H9 (cell line): ENCODE data around the gene TNFRSF6B. TPM values are rescaled to one million over a fixed set of nuclear protein-coding genes. Genes with fewer than 3 reads are reported as not detected.

ENCODE experiments used
- DNase-seq: peaks from one replicate; pipeline ENCODE4 v3.0.0-alpha.2; 2017
- H2AFZ ChIP-seq: one replicate; pipeline ENCODE4 v1.6.1; 2013; ENCODE audit warnings: mild to moderate bottlenecking, low read length, control low read depth, moderate library complexity
- H2AK5ac ChIP-seq: 2 replicates; pipeline ENCODE4 v1.6.1; 2013; ENCODE audit warnings: low read length, control low read depth, mixed read lengths; ENCODE audit not compliant: insufficient read length
- H2BK120ac ChIP-seq: one replicate; pipeline ENCODE4 v1.6.1; 2013; ENCODE audit warnings: low read depth, mild to moderate bottlenecking, low read length, control low read depth, inconsistent platforms; ENCODE audit not compliant: poor library complexity, severe bottlenecking
- H2BK12ac ChIP-seq: 2 replicates; pipeline ENCODE4 v1.6.1; 2013; ENCODE audit warnings: low read length, control low read depth, mixed read lengths, low read depth; ENCODE audit not compliant: insufficient read length
- H2BK15ac ChIP-seq: 2 replicates; pipeline ENCODE4 v1.6.1; 2013; ENCODE audit warnings: low read depth, low read length, control low read depth
- H2BK20ac ChIP-seq: one replicate; pipeline ENCODE4 v1.6.1; 2013; ENCODE audit warnings: low read depth, mild to moderate bottlenecking, low read length, control low read depth, inconsistent platforms; ENCODE audit not compliant: poor library complexity, severe bottlenecking
- H2BK5ac ChIP-seq: 2 replicates; pipeline ENCODE4 v1.6.1; 2013; ENCODE audit warnings: low read length, control low read depth, mixed read lengths; ENCODE audit not compliant: insufficient read length
- H3K14ac ChIP-seq: 2 replicates; pipeline ENCODE4 v1.6.1; 2013; ENCODE audit warnings: low read length, control low read depth; ENCODE audit not compliant: insufficient read depth
- H3K18ac ChIP-seq: 2 replicates; pipeline ENCODE4 v1.6.1; 2013; ENCODE audit warnings: low read depth, mild to moderate bottlenecking, mixed read lengths, low read length, control low read depth; ENCODE audit not compliant: insufficient read length
- H3K23ac ChIP-seq: 2 replicates; pipeline ENCODE4 v1.6.1; 2013; ENCODE audit warnings: low read length, control low read depth, mixed read lengths, low read depth; ENCODE audit not compliant: insufficient read length
- H3K23me2 ChIP-seq: 2 replicates; pipeline ENCODE4 v1.6.1; 2013; ENCODE audit warnings: low read depth, mild to moderate bottlenecking, mixed read lengths, low read length, control low read depth; ENCODE audit not compliant: insufficient read length, poor library complexity, severe bottlenecking
- H3K27ac ChIP-seq: 2 replicates; pipeline ENCODE4 v1.5.1; 2013; ENCODE audit warnings: low read length, control low read depth, mixed read lengths, low read depth; ENCODE audit not compliant: insufficient read length
- H3K27me3 ChIP-seq: 2 replicates; pipeline ENCODE4 v1.6.1; 2013; ENCODE audit warnings: low read length, control low read depth, inconsistent platforms; ENCODE audit not compliant: insufficient read depth
- H3K4ac ChIP-seq: 2 replicates; pipeline ENCODE4 v1.6.1; 2013; ENCODE audit warnings: low read depth, mild to moderate bottlenecking, control low read depth, inconsistent platforms, low read length, moderate library complexity
- H3K4me1 ChIP-seq: 2 replicates; pipeline ENCODE4 v1.6.1; 2013; ENCODE audit warnings: low read length, control low read depth, inconsistent platforms; ENCODE audit not compliant: insufficient read depth
- H3K4me2 ChIP-seq: 2 replicates; pipeline ENCODE4 v1.6.1; 2013; ENCODE audit warnings: low read length, control low read depth, mixed read lengths; ENCODE audit not compliant: insufficient read length, insufficient read depth
- H3K56ac ChIP-seq: 2 replicates; pipeline ENCODE4 v1.6.1; 2013; ENCODE audit warnings: low read depth, mild to moderate bottlenecking, mixed read lengths, low read length, control low read depth; ENCODE audit not compliant: insufficient read length
- H3K79me1 ChIP-seq: 2 replicates; pipeline ENCODE4 v1.6.1; 2013; ENCODE audit warnings: low read depth, mild to moderate bottlenecking, moderate library complexity, low read length, control low read depth, inconsistent platforms; ENCODE audit not compliant: insufficient read depth, poor library complexity, severe bottlenecking
- H3K79me2 ChIP-seq: 2 replicates; pipeline ENCODE4 v1.6.1; 2013; ENCODE audit warnings: low read length, control low read depth, inconsistent platforms; ENCODE audit not compliant: insufficient read depth
- H3K9ac ChIP-seq: 2 replicates; pipeline ENCODE4 v1.6.1; 2013; ENCODE audit warnings: low read length, control low read depth, mixed read lengths; ENCODE audit not compliant: insufficient read length; ENCODE audit errors: extremely low read depth
- H3K9me3 ChIP-seq: one replicate; pipeline ENCODE4 v1.6.1; 2013; ENCODE audit warnings: low read depth, low read length, inconsistent platforms; ENCODE audit not compliant: control insufficient read depth
- H3T11ph ChIP-seq: one replicate; pipeline ENCODE4 v1.6.1; 2013; ENCODE audit warnings: mild to moderate bottlenecking, low read length, control low read depth, inconsistent platforms
- H4K20me1 ChIP-seq: one replicate; pipeline ENCODE4 v1.6.1; 2013; ENCODE audit not compliant: control insufficient read depth, insufficient read length, insufficient read depth
- H4K5ac ChIP-seq: 2 replicates; pipeline ENCODE4 v1.6.1; 2013; ENCODE audit warnings: low read depth, mild to moderate bottlenecking, mixed read lengths, low read length, control low read depth; ENCODE audit not compliant: insufficient read length
- H4K8ac ChIP-seq: replicated peaks from 2 replicates; pipeline ENCODE4 v1.6.1; 2013; ENCODE audit warnings: low read length, control low read depth, mixed read lengths, low read depth; ENCODE audit not compliant: insufficient read length
- H4K91ac ChIP-seq: 2 replicates; pipeline ENCODE4 v1.6.1; 2013; ENCODE audit warnings: low read depth, mild to moderate bottlenecking, moderate library complexity, mixed read lengths, low read length, control low read depth; ENCODE audit not compliant: insufficient read length
- H3K27ac Mint-ChIP-seq, 3 experiments: 2 replicates in 2 of 3; 3 replicates in 1 of 3; pipeline ENCODE4 v1.8.0; 2020 to 2021; ENCODE audit warnings: mixed read lengths in 3 of 3, mild to moderate bottlenecking in 1 of 3, moderate library complexity in 1 of 3
- H3K27me3 Mint-ChIP-seq: 2 replicates; pipeline ENCODE4 v1.8.0; 2021; ENCODE audit warnings: low read depth, mild to moderate bottlenecking, moderate library complexity, mixed read lengths
- H3K36me3 Mint-ChIP-seq, 3 experiments: 2 replicates in 2 of 3; 3 replicates in 1 of 3; pipeline ENCODE4 v1.8.0; 2020 to 2021; ENCODE audit warnings: low read depth in 3 of 3, mixed read lengths in 3 of 3; ENCODE audit not compliant: insufficient read depth in 1 of 3
- H3K4me1 Mint-ChIP-seq, 2 experiments: 2 replicates each; pipeline ENCODE4 v1.8.0; 2020; ENCODE audit warnings: mixed read lengths in 2 of 2
- H3K4me3 Mint-ChIP-seq, 2 experiments: 2 replicates in 1 of 2; 3 replicates in 1 of 2; pipeline ENCODE4 v1.8.0; 2020 to 2021; ENCODE audit warnings: mild to moderate bottlenecking in 2 of 2, mixed read lengths in 2 of 2, moderate library complexity in 1 of 2
- H3K9me3 Mint-ChIP-seq, 2 experiments: 2 replicates in 1 of 2; 3 replicates in 1 of 2; pipeline ENCODE4 v1.8.0; 2020; ENCODE audit warnings: mild to moderate bottlenecking in 2 of 2, mixed read lengths in 2 of 2, moderate library complexity in 1 of 2
- WGBS: extraction: QIAGEN DNeasy Blood & Tissue Kit; methylation state at CpG from one replicate; pipeline ENCODE4 v1.1.7; 2013; ENCODE audit warnings: missing lambda C conversion rate, low lambda C conversion rate, mixed read lengths; ENCODE audit not compliant: insufficient read length; ENCODE audit errors: extremely low coverage; 5-methylcytosine and 5-hydroxymethylcytosine counted together
- total RNA-seq: library from RNA; stranded (reverse); gene quantifications from 2 replicates; pipeline ENCODE4 v1.2.1, GENCODE V29; 2021
- TF ChIP-seq, protein P1 (sequence below): fragments of 200-600 bp; sonication (generic); conservative IDR thresholded peaks from 3 replicates; pipeline ENCODE4 v1.8.0; 2021; ENCODE audit warnings: antibody characterized with exemption, mild to moderate bottlenecking

Gene TNFRSF6B
- total RNA-seq, 1 experiment from 2014 or later = not detected

DNA sequence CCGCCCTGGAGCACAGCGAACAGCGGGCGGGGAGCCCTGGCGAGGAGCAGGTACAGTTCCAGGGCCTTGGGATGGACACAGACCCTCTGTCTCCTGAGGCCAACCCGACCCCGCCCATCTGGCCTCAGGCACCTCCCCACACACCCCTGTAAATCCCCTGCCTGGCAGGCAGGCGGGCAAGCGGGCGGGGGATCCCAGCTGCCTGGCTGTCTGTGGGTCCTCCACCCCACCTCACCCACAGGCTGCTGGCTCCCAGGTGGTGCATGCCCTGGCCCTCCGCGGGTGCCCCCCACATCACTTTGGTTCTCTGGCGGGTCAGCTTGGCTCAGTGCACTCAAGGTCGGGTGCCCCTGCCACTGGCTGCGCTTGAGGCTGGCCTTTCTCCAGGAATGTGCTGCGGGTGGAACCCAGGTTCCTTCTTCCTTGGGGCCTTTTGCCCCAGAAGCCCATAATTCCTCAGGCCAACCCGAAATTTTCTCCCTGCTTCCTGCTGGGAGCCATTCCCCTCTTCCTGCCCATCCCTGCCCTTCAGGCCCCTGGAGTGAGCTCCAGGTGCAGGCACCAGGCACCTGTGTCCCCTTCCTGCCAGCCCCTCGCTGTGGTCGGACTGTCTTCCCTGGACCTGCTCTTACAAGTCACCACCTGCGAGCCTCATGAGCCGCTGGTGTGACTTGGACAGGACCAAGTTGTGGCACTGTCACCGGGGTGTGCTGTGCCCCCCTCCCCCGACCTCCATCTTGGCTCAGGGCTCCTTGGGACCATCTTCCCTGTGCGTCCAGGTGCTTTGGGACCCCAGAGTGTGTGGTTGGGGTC lies 5.3 kb upstream of the TNFRSF6B start:
- Histone ChIP-seq H3K4ac (no peak overlapping the region), H2BK12ac (no peak overlapping the region), H3K27me3 (no peaks in the 10 kb centered on the region), H2BK5ac (no peak overlapping the region), H3K79me1 (no peaks in the 10 kb centered on the region), H4K8ac (no peak overlapping the region), H4K20me1 (no peaks in the 10 kb centered on the region), H4K5ac (no peak overlapping the region), H2BK120ac (no peak overlapping the region), H3K14ac (no peak overlapping the region; the same call in 1 of the 2 replicates), H3K4me2 (no peak overlapping the region), H3K9me3 (no peaks in the 10 kb centered on the region), H2BK20ac (no peak overlapping the region), H3K56ac (no peak overlapping the region), H3K79me2 (no peaks in the 10 kb centered on the region), H4K91ac (no peak overlapping the region), H3K23ac (no peak overlapping the region), H3K9ac (no peak overlapping the region), H3K23me2 (no peaks in the 10 kb centered on the region), H3K18ac (no peak overlapping the region), H2BK15ac (no peak overlapping the region), H3T11ph (no peak overlapping the region), H2AFZ (no peak overlapping the region), H3K4me1 (no peaks in the 10 kb centered on the region), H2AK5ac (no peak overlapping the region), H3K27ac (no peak overlapping the region)
- Mint-ChIP-seq H3K27ac (peak overlapping the region in 2 of 3 experiments; percentile 60 to 88; a peak in 4 of 7 replicates), H3K4me3 (no peak overlapping the region), H3K27me3 (peaks cover 3% of the 10 kb centered on the region), H3K36me3 (peaks cover 14 to 20% (median 17%) of the 10 kb centered on the region in 3 experiments; a peak in 6 of 7 replicates), H3K4me1 (peaks cover under 1 to 2% of the 10 kb centered on the region in 2 experiments), H3K9me3 (peaks cover 3 to 5% of the 10 kb centered on the region in 2 experiments; a peak in 3 of 5 replicates)
- no CpG with 5 or more reads among the region's 24 CpGs for WGBS
- TF ChIP-seq, protein P1, sequence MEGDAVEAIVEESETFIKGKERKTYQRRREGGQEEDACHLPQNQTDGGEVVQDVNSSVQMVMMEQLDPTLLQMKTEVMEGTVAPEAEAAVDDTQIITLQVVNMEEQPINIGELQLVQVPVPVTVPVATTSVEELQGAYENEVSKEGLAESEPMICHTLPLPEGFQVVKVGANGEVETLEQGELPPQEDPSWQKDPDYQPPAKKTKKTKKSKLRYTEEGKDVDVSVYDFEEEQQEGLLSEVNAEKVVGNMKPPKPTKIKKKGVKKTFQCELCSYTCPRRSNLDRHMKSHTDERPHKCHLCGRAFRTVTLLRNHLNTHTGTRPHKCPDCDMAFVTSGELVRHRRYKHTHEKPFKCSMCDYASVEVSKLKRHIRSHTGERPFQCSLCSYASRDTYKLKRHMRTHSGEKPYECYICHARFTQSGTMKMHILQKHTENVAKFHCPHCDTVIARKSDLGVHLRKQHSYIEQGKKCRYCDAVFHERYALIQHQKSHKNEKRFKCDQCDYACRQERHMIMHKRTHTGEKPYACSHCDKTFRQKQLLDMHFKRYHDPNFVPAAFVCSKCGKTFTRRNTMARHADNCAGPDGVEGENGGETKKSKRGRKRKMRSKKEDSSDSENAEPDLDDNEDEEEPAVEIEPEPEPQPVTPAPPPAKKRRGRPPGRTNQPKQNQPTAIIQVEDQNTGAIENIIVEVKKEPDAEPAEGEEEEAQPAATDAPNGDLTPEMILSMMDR = no peak
- no peak for DNase-seq
